Mesendoderm (in vitro differentiated cells): ENCODE results near the gene SLC35E1.

ENCODE experiments used
- DNase-seq: peaks from one replicate; pipeline ENCODE4 v3.0.0; 2013
- H2AK5ac ChIP-seq: 2 replicates; pipeline ENCODE4 v1.6.1; 2013; ENCODE audit warnings: low read length, inconsistent platforms
- H2BK120ac ChIP-seq: 2 replicates; pipeline ENCODE4 v1.6.1; 2013; ENCODE audit warnings: low read depth, mild to moderate bottlenecking, low read length, moderate library complexity, mixed read lengths
- H2BK15ac ChIP-seq: replicated peaks from 2 replicates; pipeline ENCODE4 v1.6.1; 2013; ENCODE audit warnings: low read depth, mild to moderate bottlenecking, moderate library complexity
- H2BK5ac ChIP-seq: 2 replicates; pipeline ENCODE4 v1.6.1; 2013; ENCODE audit warnings: low read length, inconsistent platforms
- H3K18ac ChIP-seq: 2 replicates; pipeline ENCODE4 v1.6.1; 2013; ENCODE audit warnings: mild to moderate bottlenecking, low read length, mixed read lengths
- H3K23ac ChIP-seq: one replicate; pipeline ENCODE4 v1.6.1; 2013; ENCODE audit warnings: low read length
- H3K27ac ChIP-seq: 2 replicates; pipeline ENCODE4 v1.5.1; 2013; ENCODE audit warnings: low read depth, mild to moderate bottlenecking, inconsistent platforms, low read length, moderate library complexity
- H3K27me3 ChIP-seq: 2 replicates; pipeline ENCODE4 v1.6.1; 2013; ENCODE audit warnings: low read length, control low read depth, mild to moderate bottlenecking, inconsistent platforms; ENCODE audit not compliant: insufficient read depth, poor library complexity
- H3K36me3 ChIP-seq: 2 replicates; pipeline ENCODE4 v1.6.1; 2013; ENCODE audit warnings: low read length, inconsistent platforms; ENCODE audit not compliant: control insufficient read depth, insufficient read depth
- H3K4ac ChIP-seq: one replicate; pipeline ENCODE4 v1.6.1; 2013; ENCODE audit warnings: low read depth, mild to moderate bottlenecking, low read length, moderate library complexity
- H3K4me1 ChIP-seq: 2 replicates; pipeline ENCODE4 v1.6.1; 2013; ENCODE audit warnings: low read depth, low read length, inconsistent platforms; ENCODE audit not compliant: control insufficient read depth
- H3K4me2 ChIP-seq: 2 replicates; pipeline ENCODE4 v1.6.1; 2013; ENCODE audit warnings: low read length
- H3K4me3 ChIP-seq: 2 replicates; pipeline ENCODE4 v1.5.1; 2013; ENCODE audit warnings: mild to moderate bottlenecking, low read length
- H3K56ac ChIP-seq: one replicate; pipeline ENCODE4 v1.6.1; 2013; ENCODE audit warnings: low read length
- H3K79me1 ChIP-seq: 2 replicates; pipeline ENCODE4 v1.6.1; 2013; ENCODE audit warnings: low read length, inconsistent platforms
- H3K79me2 ChIP-seq: 2 replicates; pipeline ENCODE4 v1.6.1; 2013; ENCODE audit warnings: mild to moderate bottlenecking, low read length; ENCODE audit not compliant: control insufficient read depth, insufficient read depth
- H3K9ac ChIP-seq: 2 replicates; pipeline ENCODE4 v1.6.1; 2013; ENCODE audit warnings: low read length, inconsistent platforms
- H4K5ac ChIP-seq: one replicate; pipeline ENCODE4 v1.6.1; 2013; ENCODE audit warnings: low read length
- H4K8ac ChIP-seq: one replicate; pipeline ENCODE4 v1.6.1; 2013; ENCODE audit warnings: low read depth, mild to moderate bottlenecking, control low read depth, low read length, moderate library complexity
- WGBS: extraction: QIAGEN DNeasy Blood & Tissue Kit; methylation state at CpG from one replicate; pipeline ENCODE4 v1.1.7; 2013; ENCODE audit warnings: low lambda C conversion rate, missing lambda C conversion rate; ENCODE audit not compliant: insufficient coverage; ENCODE audit errors: extremely low coverage; 5-methylcytosine and 5-hydroxymethylcytosine counted together

SLC35E1 gene

DNA sequence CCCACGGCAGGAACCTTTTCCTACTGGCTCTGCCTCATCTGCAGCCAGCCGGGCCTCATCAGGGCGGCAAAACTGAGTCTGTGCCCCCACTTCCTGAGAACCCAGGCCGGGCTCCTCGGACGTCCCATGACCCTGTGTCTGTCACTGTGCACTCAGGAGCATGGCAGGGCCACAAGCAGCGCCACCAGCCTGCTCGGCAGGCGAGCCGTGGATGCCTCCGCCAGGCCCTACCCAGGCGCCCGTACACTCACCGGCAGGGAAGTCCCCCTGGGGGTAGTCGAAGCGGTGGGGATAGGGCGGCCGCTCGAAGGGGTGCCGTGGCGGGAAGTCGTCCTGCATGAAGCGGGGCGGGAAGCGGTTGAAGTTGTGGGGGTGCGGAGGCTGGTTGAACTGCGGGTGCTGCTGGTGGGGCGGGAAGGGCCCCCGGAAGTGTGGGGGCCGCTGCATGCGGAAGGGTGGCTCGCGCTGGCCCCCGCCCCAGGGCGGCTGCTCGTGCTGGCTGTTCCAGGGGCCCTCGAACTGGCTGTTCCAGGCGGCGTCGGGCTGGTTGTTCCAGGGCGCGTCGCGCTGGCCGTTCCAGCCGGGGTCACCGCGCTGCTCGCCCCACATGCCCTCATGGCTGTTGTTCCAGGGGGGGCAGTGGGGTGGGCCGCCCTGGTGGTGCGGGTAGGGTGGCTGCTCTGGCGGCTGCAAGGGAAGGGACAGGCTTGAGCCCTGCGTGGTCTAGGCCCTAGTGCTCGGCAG lies 47.1 kb downstream of the SLC35E1 start:
- no peak for DNase-seq
- no CpG with 5 or more reads among the region's 54 CpGs for WGBS
- no peak overlapping the region for H2AK5ac ChIP-seq
- peaks cover 25% of the 10 kb centered on the region for H3K36me3 ChIP-seq
- H3K27ac ChIP-seq, result no peak overlapping the region
- no peak overlapping the region for H3K4me2 ChIP-seq
- H2BK15ac ChIP-seq, result no peak overlapping the region
- H2BK5ac ChIP-seq, result no peak overlapping the region
- no peak overlapping the region for H3K56ac ChIP-seq
- H4K5ac ChIP-seq, result no peak overlapping the region
- H3K18ac ChIP-seq, result no peak overlapping the region
- H3K4me1 ChIP-seq, result no peaks in the 10 kb centered on the region
- H2BK120ac ChIP-seq, result no peak overlapping the region
- H3K4me3 ChIP-seq, result no peak overlapping the region
- H3K79me2 ChIP-seq, result no peaks in the 10 kb centered on the region
- no peak overlapping the region for H3K4ac ChIP-seq
- peaks cover 2% of the 10 kb centered on the region for H3K79me1 ChIP-seq
- H3K9ac ChIP-seq, result no peak overlapping the region
- no peak overlapping the region for H3K23ac ChIP-seq
- H4K8ac ChIP-seq, result no peak overlapping the region
- no peaks in the 10 kb centered on the region for H3K27me3 ChIP-seq

DNA sequence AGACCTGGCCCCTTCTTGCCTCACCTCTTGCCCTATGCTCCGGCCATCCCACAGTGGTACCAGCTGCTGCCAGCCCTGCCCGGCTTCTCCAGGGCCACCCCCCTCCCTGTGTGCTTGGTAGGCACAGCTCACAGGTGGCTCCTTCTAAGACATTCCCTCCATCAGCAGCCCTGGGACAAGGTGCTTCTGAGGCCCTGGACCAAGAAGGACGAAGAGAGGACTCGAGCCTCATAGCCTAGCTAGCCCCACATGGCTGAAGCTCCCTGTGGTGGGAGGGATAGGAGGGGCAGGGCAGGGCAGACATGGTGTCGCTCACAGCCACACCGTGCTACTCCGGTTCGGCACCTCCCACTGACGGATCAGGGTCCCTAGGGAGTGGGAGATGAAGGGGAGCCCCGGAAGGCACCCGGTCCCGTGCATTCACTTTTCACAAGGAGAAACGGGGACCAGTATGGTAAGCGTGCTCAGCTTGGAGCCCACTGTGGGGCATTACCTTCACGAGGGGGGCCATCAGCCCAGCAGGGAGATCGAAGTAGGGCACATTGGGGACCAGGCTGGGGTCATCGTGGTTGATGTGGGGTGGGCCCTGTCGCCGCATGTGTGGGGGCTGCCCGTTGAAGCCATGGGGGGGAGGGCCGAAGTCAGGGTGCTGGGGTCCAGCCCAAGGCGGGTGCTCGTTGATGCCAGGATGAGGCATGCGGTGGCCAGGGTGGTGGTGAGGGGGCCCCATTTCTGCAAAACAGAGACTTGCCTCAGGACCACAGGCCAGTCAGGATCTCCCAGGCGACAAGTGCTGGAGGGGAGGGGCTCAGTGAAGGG lies 49.4 kb downstream of the SLC35E1 start:
- H3K56ac ChIP-seq, result no peak overlapping the region
- H3K9ac ChIP-seq, result no peak overlapping the region
- H3K4ac ChIP-seq, result no peak overlapping the region
- H3K36me3 ChIP-seq, result peaks cover 22% of the 10 kb centered on the region
- H3K79me1 ChIP-seq, result peaks cover under 1% of the 10 kb centered on the region
- no peaks in the 10 kb centered on the region for H3K79me2 ChIP-seq
- no peak overlapping the region for H3K27ac ChIP-seq
- no peaks in the 10 kb centered on the region for H3K27me3 ChIP-seq
- no peak overlapping the region for H2BK15ac ChIP-seq
- no peak overlapping the region for H3K18ac ChIP-seq
- WGBS, result no CpG with 5 or more reads among the region's 25 CpGs
- H4K8ac ChIP-seq, result no peak overlapping the region
- H4K5ac ChIP-seq, result no peak overlapping the region
- H2BK5ac ChIP-seq, result no peak overlapping the region
- H3K4me2 ChIP-seq, result no peak overlapping the region
- no peak overlapping the region for H3K23ac ChIP-seq
- no peak overlapping the region for H2AK5ac ChIP-seq
- no peak overlapping the region for H3K4me3 ChIP-seq
- H3K4me1 ChIP-seq, result no peaks in the 10 kb centered on the region
- H2BK120ac ChIP-seq, result no peak overlapping the region
- DNase-seq, result no peak

DNA sequence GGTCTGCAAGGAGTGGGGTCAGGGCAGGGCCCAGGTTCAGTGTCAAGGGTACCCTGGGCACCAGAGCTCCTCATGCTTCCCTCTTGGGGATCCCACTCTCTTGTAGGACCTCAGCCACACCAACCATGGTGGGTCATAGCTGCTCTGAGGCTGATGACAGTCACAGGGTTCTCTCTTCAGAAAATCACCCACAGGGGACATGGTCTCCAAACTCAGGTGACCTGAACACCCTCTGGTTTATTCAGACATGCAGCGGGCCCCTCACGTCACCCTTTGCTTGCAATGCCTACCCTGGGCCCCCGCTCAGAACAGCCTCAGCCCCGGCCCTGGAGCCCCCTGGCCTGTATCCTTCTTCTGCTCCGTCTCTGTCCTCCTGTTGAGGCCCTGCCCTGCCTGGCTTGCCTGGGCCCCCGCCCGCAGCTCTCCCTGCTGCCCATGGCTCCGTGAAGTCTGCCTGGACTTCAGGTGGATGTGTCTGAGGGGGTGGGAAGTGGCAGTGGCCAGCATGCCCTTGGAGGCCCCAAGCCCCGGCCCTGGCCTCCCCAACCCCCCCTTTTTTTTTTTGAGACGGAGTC lies 50.4 kb downstream of the SLC35E1 start:
- no CpG with 5 or more reads among the region's 10 CpGs for WGBS
- no peak overlapping the region for H3K4me2 ChIP-seq
- no peaks in the 10 kb centered on the region for H3K4me1 ChIP-seq
- H3K79me2 ChIP-seq, result no peaks in the 10 kb centered on the region
- no peak overlapping the region for H4K5ac ChIP-seq
- H3K27ac ChIP-seq, result no peak overlapping the region
- H3K27me3 ChIP-seq, result no peaks in the 10 kb centered on the region
- H3K79me1 ChIP-seq, result no peaks in the 10 kb centered on the region
- DNase-seq, result no peak
- H3K23ac ChIP-seq, result no peak overlapping the region
- no peak overlapping the region for H3K18ac ChIP-seq
- H3K36me3 ChIP-seq, result peaks cover 22% of the 10 kb centered on the region
- H2BK120ac ChIP-seq, result no peak overlapping the region
- no peak overlapping the region for H4K8ac ChIP-seq
- no peak overlapping the region for H3K9ac ChIP-seq
- H2BK5ac ChIP-seq, result no peak overlapping the region
- H3K4me3 ChIP-seq, result no peak overlapping the region
- H3K56ac ChIP-seq, result no peak overlapping the region
- no peak overlapping the region for H2AK5ac ChIP-seq
- H3K4ac ChIP-seq, result no peak overlapping the region
- H2BK15ac ChIP-seq, result no peak overlapping the region

DNA sequence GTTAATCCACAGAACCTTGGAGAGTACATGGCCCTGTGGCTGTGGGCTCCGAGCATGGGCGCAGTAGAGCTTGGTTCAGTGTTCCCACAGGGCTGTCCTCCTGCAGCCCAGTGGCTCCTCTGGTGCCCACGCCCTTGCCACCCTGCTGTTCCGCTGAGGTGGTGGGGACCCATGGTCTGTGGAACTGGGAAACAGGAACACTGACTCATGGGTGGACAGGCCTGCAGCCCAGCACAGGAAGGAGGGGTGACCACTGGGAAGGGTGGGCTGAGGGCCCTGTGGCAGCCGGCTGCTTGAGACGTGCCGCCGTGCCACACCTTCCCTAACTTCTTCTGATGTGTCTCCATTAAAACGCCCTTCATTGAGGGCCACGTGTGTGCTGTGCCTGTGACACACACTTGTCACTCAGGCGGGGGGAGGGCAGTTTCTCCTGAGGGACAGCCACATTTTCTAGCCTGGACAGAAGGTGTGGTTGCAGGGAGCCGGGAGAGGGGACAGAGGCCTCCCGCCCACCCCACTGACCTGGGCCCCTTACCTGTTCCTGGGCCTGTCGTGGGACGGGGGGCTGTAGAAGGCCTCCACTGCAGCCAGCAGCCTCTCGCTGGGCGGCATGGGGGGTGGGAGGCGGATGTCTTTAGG lies 51.1 kb downstream of the SLC35E1 start:
- H3K4me3 ChIP-seq, result no peak overlapping the region
- WGBS, result no CpG with 5 or more reads among the region's 18 CpGs
- no peaks in the 10 kb centered on the region for H3K79me2 ChIP-seq
- H2AK5ac ChIP-seq, result no peak overlapping the region
- H2BK5ac ChIP-seq, result no peak overlapping the region
- H3K56ac ChIP-seq, result no peak overlapping the region
- H3K4me2 ChIP-seq, result no peak overlapping the region
- no peak for DNase-seq
- no peak overlapping the region for H4K5ac ChIP-seq
- H3K4ac ChIP-seq, result no peak overlapping the region
- no peaks in the 10 kb centered on the region for H3K4me1 ChIP-seq
- no peak overlapping the region for H3K23ac ChIP-seq
- H3K27ac ChIP-seq, result no peak overlapping the region
- H3K36me3 ChIP-seq, result peaks cover 22% of the 10 kb centered on the region
- H2BK120ac ChIP-seq, result no peak overlapping the region
- no peak overlapping the region for H4K8ac ChIP-seq
- no peak overlapping the region for H2BK15ac ChIP-seq
- H3K9ac ChIP-seq, result no peak overlapping the region
- H3K27me3 ChIP-seq, result no peaks in the 10 kb centered on the region
- no peak overlapping the region for H3K18ac ChIP-seq
- no peaks in the 10 kb centered on the region for H3K79me1 ChIP-seq

DNA sequence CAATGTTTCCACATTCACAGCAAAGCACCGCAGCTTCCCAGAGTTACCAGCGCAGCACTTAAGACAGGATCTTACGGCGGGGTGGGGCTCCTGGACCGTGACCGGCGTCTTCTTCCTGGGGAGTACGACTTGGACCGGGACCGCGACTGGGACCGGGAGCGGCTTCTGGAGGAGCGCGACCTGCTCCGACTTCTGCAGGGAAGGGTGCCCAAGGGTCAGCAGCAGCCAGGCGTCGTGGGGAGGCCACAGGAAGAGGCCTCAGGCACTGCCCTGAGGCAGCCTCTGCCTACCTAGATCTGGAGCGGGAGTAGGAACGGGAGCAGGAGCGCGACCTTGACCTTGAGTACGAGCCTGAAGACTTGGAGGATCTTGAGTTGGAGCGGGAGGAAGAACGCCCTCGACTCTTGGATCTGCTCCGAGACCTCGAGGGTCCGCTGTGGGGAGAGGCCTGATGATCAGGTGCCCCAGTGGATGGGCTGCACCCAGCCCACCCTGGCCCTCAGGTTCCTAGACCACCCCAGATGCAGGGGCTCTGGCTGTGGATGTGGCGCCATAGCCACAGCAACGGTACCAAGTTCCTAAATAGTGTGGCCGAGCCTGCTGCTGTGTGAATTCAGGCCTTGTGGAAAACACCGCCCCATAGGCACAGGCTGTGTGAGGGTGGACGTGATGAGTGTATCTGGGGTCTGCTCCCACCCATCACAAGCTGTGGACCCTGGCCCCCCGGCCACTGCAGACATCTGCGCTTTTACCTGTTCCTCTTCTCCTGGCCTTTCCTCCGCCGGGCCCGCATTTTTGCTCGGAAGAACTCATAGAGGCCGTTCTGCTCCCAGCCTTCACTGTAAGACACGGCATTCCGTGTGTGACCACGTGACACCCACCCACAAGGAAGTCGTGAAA lies 51.9 kb downstream of the SLC35E1 start:
- H3K4me2 ChIP-seq, result no peak overlapping the region
- no peak overlapping the region for H3K18ac ChIP-seq
- H2BK120ac ChIP-seq, result no peak overlapping the region
- no peak overlapping the region for H2BK15ac ChIP-seq
- DNase-seq, result no peak
- no peak overlapping the region for H3K56ac ChIP-seq
- H3K4ac ChIP-seq, result no peak overlapping the region
- no peak overlapping the region for H3K4me3 ChIP-seq
- H3K27ac ChIP-seq, result no peak overlapping the region
- no peak overlapping the region for H2BK5ac ChIP-seq
- H3K79me1 ChIP-seq, result no peaks in the 10 kb centered on the region
- no peaks in the 10 kb centered on the region for H3K27me3 ChIP-seq
- H3K36me3 ChIP-seq, result peaks cover 22% of the 10 kb centered on the region
- H3K9ac ChIP-seq, result no peak overlapping the region
- H4K8ac ChIP-seq, result no peak overlapping the region
- no peak overlapping the region for H4K5ac ChIP-seq
- H3K23ac ChIP-seq, result no peak overlapping the region
- H2AK5ac ChIP-seq, result no peak overlapping the region
- H3K79me2 ChIP-seq, result no peaks in the 10 kb centered on the region
- WGBS, result no CpG with 5 or more reads among the region's 45 CpGs
- no peaks in the 10 kb centered on the region for H3K4me1 ChIP-seq
